Iris pigment epithelial cell (primary cell): ENCODE measurements around the gene EMP1.

Source experiments
- DNase-seq: peaks from one replicate; pipeline ENCODE4 v3.0.0-alpha.2; 2011; ENCODE audit warnings: low read depth

The EMP1 gene

GRCh38 chr12:13222076-13222475 lies 25.6 kb downstream of the EMP1 start:
- no peak for DNase-seq

GRCh38 chr12:13223179-13223804 lies 26.8 kb downstream of the EMP1 start:
- peak; percentile 90 for DNase-seq

- DNase-seq: no peak
Measured at GRCh38 chr12:13223941-13224340, 27.4 kb downstream of the EMP1 start.

- no peak for DNase-seq
Measured at GRCh38 chr12:13227191-13227590, 30.7 kb downstream of the EMP1 start.

GRCh38 chr12:13228579-13228978 lies 32.1 kb downstream of the EMP1 start:
- DNase-seq: no peak

GRCh38 chr12:13229504-13229903 lies 33.0 kb downstream of the EMP1 start:
- DNase-seq: no peak

GRCh38 chr12:13230500-13230899 lies 34.0 kb downstream of the EMP1 start:
- DNase-seq: no peak

GRCh38 chr12:13233830-13234641 lies 37.5 kb downstream of the EMP1 start:
- DNase-seq: peak; percentile 63

- no peak for DNase-seq
Measured at GRCh38 chr12:13238204-13238603, 41.7 kb downstream of the EMP1 start.

- DNase-seq: peak; percentile 29
Measured at GRCh38 chr12:13241833-13242488, 45.4 kb downstream of the EMP1 start.

- no peak for DNase-seq
Measured at GRCh38 chr12:13242936-13243335, 46.4 kb downstream of the EMP1 start.

- DNase-seq: no peak
Measured at GRCh38 chr12:13243516-13244070, 47.1 kb downstream of the EMP1 start.

- DNase-seq: no peak
Measured at GRCh38 chr12:13247596-13247995, 51.1 kb downstream of the EMP1 start.

GRCh38 chr12:13248964-13249363 lies 52.4 kb downstream of the EMP1 start:
- DNase-seq: no peak

GRCh38 chr12:13250416-13250815 lies 53.9 kb downstream of the EMP1 start:
- DNase-seq: peak; percentile 68

GRCh38 chr12:13251521-13251920 lies 55.0 kb downstream of the EMP1 start:
- DNase-seq: no peak

GRCh38 chr12:13252024-13252423 lies 55.5 kb downstream of the EMP1 start:
- no peak for DNase-seq

GRCh38 chr12:13252616-13253015 lies 56.1 kb downstream of the EMP1 start:
- DNase-seq: no peak

- no peak for DNase-seq
Measured at GRCh38 chr12:13253966-13254760, 57.6 kb downstream of the EMP1 start.

GRCh38 chr12:13255792-13256691 lies 59.5 kb downstream of the EMP1 start:
- peak; percentile 90 for DNase-seq

- DNase-seq: no peak
Measured at GRCh38 chr12:13256692-13257045, 60.1 kb downstream of the EMP1 start.
